Measurements from ENCODE around the gene SPAG9.

The SPAG9 gene

GRCh38 chr17:50955667-50956120, 165.0 kb downstream of the SPAG9 start:
- in situ Hi-C loops (cut with HindIII; ENCODE audit: low sequenced_read_pairs): no loop called here

- in situ Hi-C loops (cut with HindIII; ENCODE audit: low sequenced_read_pairs): no loop called here
These were observed 165.5 kb downstream of the SPAG9 start for GRCh38 chr17:50955160-50955559.

DNA sequence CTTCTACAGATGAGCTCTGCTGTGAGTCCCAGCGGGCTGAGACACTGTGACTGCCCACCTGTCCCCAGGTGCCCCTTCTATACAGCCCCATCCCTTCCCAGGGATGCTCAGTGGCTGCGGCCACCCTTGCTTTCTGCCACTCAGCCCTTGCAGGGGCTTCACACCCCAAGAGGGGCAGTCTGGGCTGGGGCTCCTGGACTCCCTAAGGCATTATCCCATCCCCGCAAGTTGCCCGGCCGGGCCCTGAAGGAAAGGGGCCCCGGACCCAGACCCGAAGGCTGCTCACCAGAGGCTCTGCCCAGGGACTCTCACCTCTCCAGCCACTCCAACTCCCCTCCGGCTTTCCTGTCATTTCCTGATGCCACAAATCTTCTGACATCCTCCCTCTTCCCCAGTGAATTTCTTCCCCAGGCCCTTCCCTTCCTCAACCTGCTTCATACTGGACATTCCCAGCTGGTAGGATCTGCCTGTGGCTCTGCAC, 166.0 kb downstream of the SPAG9 start:
- in situ Hi-C loops (cut with HindIII; ENCODE audit: low sequenced_read_pairs): no loop called here

- in situ Hi-C loops (cut with HindIII; ENCODE audit: low sequenced_read_pairs): no loop called here
These were observed 166.7 kb downstream of the SPAG9 start for GRCh38 chr17:50953831-50954601.

DNA sequence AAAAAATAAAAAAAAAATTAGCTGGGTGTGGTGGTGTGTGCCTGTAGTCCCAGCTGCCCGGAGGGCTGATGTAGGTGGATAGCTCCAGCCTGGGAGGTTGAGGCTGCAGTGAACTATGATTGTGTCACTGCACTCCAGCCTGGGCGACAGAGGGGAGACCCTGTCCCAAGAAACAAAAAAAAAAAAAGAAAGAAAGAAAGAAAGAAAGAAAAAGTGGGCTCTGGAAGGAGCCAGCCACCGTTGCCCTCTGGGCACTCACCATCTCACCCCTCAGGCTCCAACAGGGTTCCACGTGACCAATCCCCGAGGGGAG, 167.2 kb downstream of the SPAG9 start:
- in situ Hi-C loops (cut with HindIII; ENCODE audit: low sequenced_read_pairs): no loop called here

- in situ Hi-C loops (cut with HindIII; ENCODE audit: low sequenced_read_pairs): no loop called here
These were observed 167.8 kb downstream of the SPAG9 start for GRCh38 chr17:50952889-50953288.

- in situ Hi-C loops (cut with HindIII; ENCODE audit: low sequenced_read_pairs): no loop called here
These were observed 168.7 kb downstream of the SPAG9 start for GRCh38 chr17:50952013-50952412.

GRCh38 chr17:50949989-50950877, 170.4 kb downstream of the SPAG9 start:
- in situ Hi-C loops (cut with HindIII; ENCODE audit: low sequenced_read_pairs): loop anchor here (5.0 kb wide), 1 partner anchor 103 kb away; no protein-coding TSS in a partner anchor

DNA sequence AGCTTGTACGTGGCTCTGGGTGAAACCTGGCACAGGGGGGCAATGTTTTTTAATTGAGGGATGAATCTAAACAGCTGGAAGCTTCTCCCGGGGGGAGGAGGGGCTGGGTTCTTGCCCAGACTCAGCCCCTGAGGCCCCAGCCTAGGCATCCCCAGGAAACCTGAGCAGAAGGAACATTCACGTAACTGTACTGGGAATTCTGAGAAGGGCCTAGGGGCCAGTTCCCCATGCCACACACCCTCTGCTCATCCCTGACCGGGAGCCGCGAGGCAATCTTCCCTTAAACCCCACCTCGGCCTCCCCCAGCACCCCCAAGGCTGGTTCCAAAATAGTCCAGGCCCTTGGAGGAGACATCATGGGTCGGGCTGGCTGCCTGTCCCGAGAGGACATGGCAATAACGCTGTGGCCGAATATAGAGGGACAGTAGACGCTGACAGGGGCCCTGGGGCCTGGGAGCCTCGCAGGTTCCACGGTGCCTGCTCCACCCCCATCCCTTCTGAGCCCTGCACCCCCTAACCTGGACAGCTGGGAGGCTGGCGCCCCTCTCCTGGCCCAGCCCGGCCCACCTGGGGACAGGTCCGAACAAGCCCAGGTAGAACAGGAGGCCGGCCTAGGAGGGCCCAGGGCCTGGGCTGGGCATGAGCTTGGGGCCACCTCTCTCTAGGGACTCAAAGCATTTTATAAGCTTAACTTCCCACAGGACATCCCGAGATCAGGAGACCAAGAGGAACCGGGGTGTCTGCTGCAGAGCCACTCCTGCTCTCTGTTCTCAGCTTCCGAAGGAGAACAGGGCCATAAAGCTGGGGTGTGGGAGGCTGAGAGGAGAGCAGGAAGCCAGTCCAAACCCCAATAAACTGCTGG, 171.3 kb downstream of the SPAG9 start:
- in situ Hi-C loops (cut with HindIII; ENCODE audit: low sequenced_read_pairs): loop anchor here (5.0 kb wide), 1 partner anchor 102 kb away; no protein-coding TSS in a partner anchor

DNA sequence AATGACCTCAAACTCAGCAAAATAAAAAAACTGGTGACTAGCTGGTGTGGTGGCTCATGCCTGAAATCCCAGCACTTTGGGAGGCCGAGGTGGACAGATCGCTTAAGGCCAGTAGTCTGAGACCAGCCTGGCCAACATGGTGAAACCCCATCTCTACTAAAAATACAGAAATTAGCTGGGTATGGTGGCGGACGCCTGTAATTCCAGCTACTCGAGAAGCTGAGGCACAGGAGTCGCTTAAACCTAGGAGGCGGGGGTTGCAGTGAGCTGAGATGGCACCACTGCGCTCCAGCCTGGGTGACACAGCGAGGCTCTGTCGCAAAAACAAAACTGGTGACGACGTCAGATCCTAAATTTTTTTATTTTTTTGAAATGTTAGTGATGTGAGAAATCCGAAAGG, 172.0 kb downstream of the SPAG9 start:
- in situ Hi-C loops (cut with HindIII; ENCODE audit: low sequenced_read_pairs): loop anchor here (5.0 kb wide), 1 partner anchor 101 kb away; no protein-coding TSS in a partner anchor

- in situ Hi-C loops (cut with HindIII; ENCODE audit: low sequenced_read_pairs): loop anchor here (5.0 kb wide), 1 partner anchor 101 kb away; no protein-coding TSS in a partner anchor
These were observed 172.7 kb downstream of the SPAG9 start for GRCh38 chr17:50947782-50948543.

- in situ Hi-C loops (cut with HindIII; ENCODE audit: low sequenced_read_pairs): loop anchor here (5.0 kb wide), 1 partner anchor 100 kb away; no protein-coding TSS in a partner anchor
These were observed 173.5 kb downstream of the SPAG9 start for GRCh38 chr17:50946891-50947781.

DNA sequence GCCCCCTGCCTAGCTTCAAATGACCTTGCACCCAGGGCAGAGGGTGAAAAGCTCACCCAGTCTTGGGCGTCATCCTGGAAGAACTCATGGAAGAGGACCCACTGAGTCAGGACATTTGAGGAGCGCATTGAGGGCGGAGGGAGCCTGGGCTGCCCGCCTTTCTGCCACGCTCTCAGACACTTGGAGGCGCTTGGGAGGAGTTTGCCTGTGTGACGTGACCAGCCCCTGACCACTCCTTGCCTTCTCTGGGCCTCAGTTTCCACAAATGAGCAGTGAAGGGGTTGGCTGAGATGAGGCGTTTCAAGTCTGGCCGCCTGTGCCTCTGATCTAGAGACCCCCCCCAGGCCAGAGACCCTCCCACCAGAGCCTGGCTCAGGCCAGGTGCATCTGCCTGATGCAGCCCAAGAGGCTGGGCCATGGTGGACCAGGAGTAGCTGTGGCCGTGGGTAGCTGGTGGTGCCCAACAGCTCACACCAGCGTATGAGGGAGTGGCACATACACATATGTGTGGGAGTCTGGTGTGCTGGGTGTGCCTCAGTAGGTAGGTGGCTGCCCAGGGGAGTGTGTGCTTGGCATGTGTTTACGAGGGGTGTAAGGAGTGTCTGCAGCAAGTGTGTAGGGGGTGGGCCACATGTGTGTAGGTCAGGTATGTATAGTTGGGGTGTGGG, 174.3 kb downstream of the SPAG9 start:
- in situ Hi-C loops (cut with HindIII; ENCODE audit: low sequenced_read_pairs): loop anchor here (5.0 kb wide), 1 partner anchor 99 kb away; no protein-coding TSS in a partner anchor

DNA sequence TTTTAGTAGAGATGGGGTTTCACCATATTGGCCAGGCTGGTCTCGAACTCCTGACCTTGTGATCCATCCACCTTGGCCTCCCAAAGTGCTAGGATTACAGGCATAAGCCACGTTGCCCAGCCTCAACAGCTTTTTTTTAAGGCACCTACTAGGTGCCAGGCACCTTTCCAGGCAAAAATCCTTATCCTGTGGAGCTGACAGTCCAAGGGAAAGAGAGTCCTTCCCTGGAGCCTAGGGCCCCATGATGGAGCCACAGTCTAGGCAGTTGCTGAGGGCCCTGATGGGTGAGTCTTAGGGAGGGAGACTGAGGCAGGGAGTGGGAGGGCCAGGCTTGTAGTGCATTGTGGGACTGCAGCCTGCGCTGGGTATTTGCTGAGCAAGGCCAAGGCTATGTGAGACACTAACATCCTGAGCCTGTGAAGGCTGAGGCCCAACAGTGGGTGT, 174.9 kb downstream of the SPAG9 start:
- in situ Hi-C loops (cut with HindIII; ENCODE audit: low sequenced_read_pairs): loop anchor here (5.0 kb wide), 1 partner anchor 98 kb away; no protein-coding TSS in a partner anchor

DNA sequence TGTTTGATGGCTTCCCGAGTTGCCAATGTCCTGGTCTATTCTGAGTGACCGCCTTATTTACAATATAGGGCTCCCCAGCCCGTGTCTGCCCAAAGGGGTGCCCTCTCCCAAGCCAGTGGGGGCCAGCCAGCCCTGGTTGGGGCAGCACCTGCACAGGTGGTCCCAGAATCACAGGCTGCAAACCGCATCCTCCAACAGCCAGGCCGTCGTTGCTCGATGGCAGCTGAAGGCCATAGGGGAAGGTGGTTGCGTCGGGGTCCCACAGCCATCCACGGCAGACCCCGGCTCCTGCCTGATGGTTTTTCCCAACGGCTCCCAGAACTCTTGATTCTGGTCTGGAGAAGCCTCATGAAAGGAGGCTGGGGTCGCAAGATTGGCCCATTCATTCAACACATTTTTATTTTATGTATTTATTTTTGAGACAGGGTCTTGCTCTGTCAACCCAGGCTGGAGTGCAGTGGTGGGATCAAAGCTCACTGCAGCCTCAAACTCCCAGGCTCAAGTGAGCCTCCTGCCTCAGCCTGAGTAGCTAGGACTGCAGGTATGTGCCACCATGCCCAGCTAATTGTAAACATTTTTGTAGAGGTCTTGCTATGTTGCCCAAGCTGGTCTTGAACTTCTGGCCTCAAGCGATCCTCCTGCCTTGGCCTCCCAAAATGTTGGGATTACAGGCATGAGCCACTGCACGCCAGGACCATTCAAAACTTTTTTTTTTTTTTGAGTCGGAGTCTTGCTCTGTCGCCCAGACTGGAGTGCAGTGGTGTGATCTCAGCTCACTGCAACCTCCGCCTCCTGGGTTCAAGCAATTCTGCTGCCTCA, 175.6 kb downstream of the SPAG9 start:
- in situ Hi-C loops (cut with HindIII; ENCODE audit: low sequenced_read_pairs): loop anchor here (5.0 kb wide), 1 partner anchor 98 kb away; no protein-coding TSS in a partner anchor

GRCh38 chr17:50944054-50944901, 176.4 kb downstream of the SPAG9 start:
- in situ Hi-C loops (cut with HindIII; ENCODE audit: low sequenced_read_pairs): no loop called here
